Hippocampal formation (tissue), 2 donors: ENCODE data around the gene VPS51.

Experiments
- DNase-seq, 2 donors: peaks; one replicate each; lab custom pipeline; 2025; lab: John Stamatoyannopoulos, UW

The VPS51 gene

GRCh38 chr11:65095974-65096806 is at the start of gene VPS51:
VPS51 (plus strand) TSS chr11:65096214; CDS start chr11:65096251, 37 bp downstream.
- DNase-seq = peak; percentile 81 to 83

- no peak for DNase-seq
Observed at GRCh38 chr11:65047581-65048422, 48.2 kb upstream of the VPS51 start.

GRCh38 chr11:65051398-65051858 is 44.6 kb upstream of the VPS51 start:
- DNase-seq = no peak

GRCh38 chr11:65053827-65054508 is 42.0 kb upstream of the VPS51 start:
- DNase-seq = no peak

- no peak for DNase-seq
Observed at GRCh38 chr11:65055538-65055937, 40.5 kb upstream of the VPS51 start.

- no peak for DNase-seq
Observed at GRCh38 chr11:65056999-65057398, 39.0 kb upstream of the VPS51 start.

GRCh38 chr11:65057526-65057925 is 38.5 kb upstream of the VPS51 start:
- no peak for DNase-seq

GRCh38 chr11:65058012-65058411 is 38.0 kb upstream of the VPS51 start:
- DNase-seq = no peak

GRCh38 chr11:65058419-65059054 is 37.5 kb upstream of the VPS51 start, which contains the start of gene NAALADL1:
NAALADL1 (minus strand) TSS chr11:65058553; CDS start chr11:65058521, 32 bp downstream.
- no peak for DNase-seq

- no peak for DNase-seq
Observed at GRCh38 chr11:65059523-65059922, 36.5 kb upstream of the VPS51 start.

GRCh38 chr11:65059959-65060824 is 35.8 kb upstream of the VPS51 start:
- DNase-seq = no peak

GRCh38 chr11:65060913-65061408 is 35.1 kb upstream of the VPS51 start:
- no peak for DNase-seq

- no peak for DNase-seq
Observed at GRCh38 chr11:65063532-65063931, 32.5 kb upstream of the VPS51 start.

GRCh38 chr11:65064847-65065240 is 31.2 kb upstream of the VPS51 start:
- DNase-seq = no peak

GRCh38 chr11:65065851-65066250 is 30.2 kb upstream of the VPS51 start:
- no peak for DNase-seq

- no peak for DNase-seq
Observed at GRCh38 chr11:65066315-65066714, 29.7 kb upstream of the VPS51 start.

- DNase-seq = no peak
Observed at GRCh38 chr11:65066805-65067291, 29.2 kb upstream of the VPS51 start.

- DNase-seq = no peak
Observed at GRCh38 chr11:65067446-65067845, 28.6 kb upstream of the VPS51 start.

- DNase-seq = no peak
Observed at GRCh38 chr11:65069217-65069616, 26.8 kb upstream of the VPS51 start.

- no peak for DNase-seq
Observed at GRCh38 chr11:65071907-65072630, 23.9 kb upstream of the VPS51 start.
